Limb (tissue), 2 donors: ENCODE measurements around the gene PIP5K1C.
"Not testable (repeated sequence)": the region's sequence is repeated elsewhere in the genome, so short reads cannot be mapped to it uniquely, and the experiment has no call there.

Experiments
- DNase-seq, 2 donors: peaks; one replicate each; pipeline ENCODE4 v3.0.0-alpha.2; 2016; ENCODE audit errors: extremely low spot score in 2 of 2

The PIP5K1C gene

GRCh38 chr19:3628766-3629165, 71.5 kb downstream of the PIP5K1C start:
- DNase-seq = not testable (repeated sequence)

DNA sequence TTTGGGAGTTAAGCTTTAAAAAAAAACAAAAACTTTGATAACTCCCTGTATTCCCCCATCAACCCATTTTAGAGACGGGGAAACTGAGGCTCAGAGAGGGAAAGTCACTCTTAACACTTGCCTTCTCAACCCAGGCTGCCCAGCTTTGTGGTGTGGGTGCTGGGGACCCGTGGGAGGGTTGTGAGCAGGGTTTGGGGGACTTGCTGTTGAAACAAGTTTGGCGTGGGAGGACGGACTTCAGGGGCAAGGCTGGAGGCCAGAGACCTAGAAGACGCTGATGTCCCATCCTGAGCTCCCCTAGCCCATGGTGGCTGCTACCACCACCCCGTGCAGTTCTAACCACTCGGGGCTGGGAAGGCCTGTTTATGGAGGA, 72.9 kb downstream of the PIP5K1C start:
- DNase-seq = no peak

DNA sequence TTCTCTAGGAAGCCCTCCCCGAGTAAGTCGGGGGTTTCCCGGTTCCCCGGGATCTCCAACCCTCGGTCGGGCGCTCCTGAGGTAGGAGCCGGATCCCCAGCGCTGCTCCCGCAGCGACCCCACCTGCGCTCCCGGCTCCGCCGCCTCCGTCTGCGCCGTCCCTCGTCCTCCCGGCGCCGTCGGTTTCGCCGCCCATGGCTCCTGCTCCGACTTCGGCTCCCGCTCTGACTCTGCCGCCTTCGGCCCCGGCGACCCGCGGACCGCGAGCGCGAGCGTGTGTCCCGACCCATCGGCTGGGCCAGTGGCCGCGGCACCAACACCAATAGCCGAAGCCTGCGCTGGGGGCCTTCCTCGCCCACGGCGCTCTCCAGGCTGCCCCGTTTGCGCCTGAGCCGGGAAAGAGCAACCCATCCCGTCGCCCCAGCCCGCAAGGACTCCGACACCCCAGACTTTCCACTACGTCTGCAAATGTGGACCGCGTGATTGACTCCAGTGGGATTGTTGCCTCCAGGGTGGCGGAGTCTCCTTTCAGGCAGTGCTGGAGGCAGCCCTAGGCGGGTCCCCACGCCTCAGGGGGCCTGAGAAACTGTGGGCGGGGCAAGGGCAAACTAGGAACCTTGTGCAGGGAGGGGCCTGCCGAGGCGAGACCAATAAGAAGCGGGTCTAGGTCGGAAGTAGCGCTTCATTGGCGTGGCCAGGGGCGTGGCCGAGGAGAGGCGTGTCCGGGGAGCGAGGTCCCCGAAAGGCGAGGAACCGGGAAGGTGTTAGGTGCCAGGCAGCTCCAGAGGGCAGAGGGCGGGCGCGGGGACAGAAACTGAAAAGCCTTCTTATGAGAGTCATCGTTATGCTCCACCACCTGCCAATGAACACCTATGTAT, 73.6 kb downstream of the PIP5K1C start, which contains the start of gene CACTIN:
TSS of gene CACTIN (minus strand) at position 318 of the 878 bp plus-strand sequence. CDS start at position 290, 28 bp downstream.
- DNase-seq = peak; percentile 97 to 98

DNA sequence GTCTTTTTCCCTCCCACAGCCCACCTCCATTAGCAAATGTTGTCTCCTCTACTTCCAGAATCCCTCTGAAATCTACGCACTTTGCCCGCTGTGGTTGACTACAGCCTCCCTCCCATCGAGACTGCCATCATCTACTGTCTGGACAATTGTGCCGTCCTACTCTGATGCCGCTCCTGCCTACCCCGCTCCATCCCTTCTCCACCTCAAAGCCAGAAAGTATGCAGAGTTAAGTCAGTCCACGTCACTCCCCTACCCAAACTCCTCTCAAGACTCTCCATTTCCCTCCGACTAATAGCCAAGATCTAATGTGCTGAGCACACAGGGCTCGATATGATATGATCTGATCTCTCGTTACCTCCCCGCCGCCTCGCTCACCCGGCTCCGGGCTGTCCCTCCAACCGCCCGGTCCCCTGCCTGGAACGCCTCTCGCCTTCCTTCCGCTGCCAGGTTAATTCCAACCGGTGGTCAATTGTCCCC, 74.2 kb downstream of the PIP5K1C start:
- DNase-seq = no peak

GRCh38 chr19:3623716-3624115, 76.6 kb downstream of the PIP5K1C start:
- DNase-seq = no peak

DNA sequence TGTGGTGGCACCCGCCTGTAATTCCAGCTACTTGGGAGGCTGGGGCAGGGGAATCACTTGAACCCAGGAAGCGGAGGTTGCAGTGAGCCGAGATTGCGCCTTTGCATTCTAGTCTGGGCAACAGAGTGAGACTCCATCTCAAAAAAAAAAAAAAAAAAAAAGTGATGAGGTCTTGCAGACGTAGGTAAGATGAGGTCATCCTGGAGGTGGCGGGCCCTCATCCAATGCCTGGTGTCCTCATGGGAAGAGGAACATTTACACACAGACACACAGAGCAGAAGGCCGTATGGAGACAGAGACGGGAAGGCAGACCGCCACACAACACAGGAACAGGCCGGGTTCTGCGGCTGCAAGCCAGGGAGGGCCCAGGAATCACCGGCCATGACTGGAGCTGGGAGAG, 78.0 kb downstream of the PIP5K1C start:
- no peak for DNase-seq

DNA sequence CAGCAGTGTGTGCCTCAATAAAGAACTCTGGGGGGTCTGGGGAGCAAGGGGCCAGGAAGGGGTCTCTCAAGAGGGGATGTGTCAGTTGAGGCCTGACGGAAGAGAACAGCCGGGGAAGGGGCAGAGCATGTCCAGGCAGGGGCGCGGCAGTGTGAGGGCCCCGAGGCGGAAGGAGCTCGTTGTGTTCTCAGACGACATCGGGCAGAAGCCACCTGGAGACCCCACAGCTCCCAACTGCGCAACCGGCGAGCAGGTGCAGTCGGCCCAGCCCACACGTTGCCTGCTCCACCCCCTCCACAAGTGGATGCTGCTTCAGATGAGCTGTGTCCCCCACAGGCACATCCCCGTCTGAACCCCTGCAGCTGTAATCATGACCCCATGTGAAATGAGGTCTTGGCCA, 78.6 kb downstream of the PIP5K1C start:
- DNase-seq = no peak

GRCh38 chr19:3620817-3621547, 79.3 kb downstream of the PIP5K1C start:
- no peak for DNase-seq

- DNase-seq = no peak
These were observed 80.0 kb downstream of the PIP5K1C start for GRCh38 chr19:3620145-3620816.

DNA sequence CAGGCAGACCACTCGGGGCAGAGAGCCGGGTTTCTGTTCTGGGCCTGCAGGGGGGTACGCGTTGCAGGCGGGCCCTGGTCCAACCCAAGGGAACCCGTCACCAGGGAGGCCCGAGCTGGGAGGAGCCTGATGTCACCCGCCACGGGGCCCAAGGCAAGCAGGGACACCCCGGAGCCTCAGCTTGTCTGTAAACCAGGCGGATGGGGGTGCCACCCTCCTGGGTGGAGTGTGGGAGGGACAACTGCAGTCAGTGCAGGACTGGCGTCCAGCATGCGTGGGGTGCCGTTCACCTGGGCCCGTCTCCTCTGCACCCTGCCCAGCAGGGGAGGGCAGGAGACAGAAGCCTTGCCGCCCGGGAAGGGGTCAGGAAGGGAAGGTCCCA, 80.6 kb downstream of the PIP5K1C start:
- DNase-seq = no peak

- no peak for DNase-seq
These were observed 81.2 kb downstream of the PIP5K1C start for GRCh38 chr19:3618811-3619630.

GRCh38 chr19:3618144-3618810, 82.0 kb downstream of the PIP5K1C start:
- DNase-seq = peak in 1 of 2 donors; percentile 75

DNA sequence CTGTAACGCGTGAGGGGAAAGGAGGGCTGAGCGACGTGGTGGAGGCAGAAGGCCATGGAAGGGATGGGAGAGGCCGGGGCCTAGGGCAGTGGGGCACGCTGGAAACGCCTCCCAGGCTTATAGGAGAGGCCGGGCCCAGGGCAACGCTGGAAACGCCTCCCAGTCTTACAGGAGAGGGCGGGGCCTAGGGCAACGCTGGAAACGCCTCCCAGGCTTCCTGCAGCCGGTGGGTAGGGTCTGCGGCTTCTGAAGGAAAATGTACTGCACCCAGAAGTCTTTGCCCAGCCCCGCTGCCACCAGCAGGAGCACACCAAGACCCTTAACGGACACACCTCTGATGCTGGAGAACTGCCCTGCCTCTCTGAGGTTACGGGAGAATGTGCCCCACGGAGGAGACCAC, 82.8 kb downstream of the PIP5K1C start:
- no peak for DNase-seq

- DNase-seq = no peak
These were observed 84.6 kb downstream of the PIP5K1C start for GRCh38 chr19:3615524-3616135.

- no peak for DNase-seq
These were observed 85.3 kb downstream of the PIP5K1C start for GRCh38 chr19:3614858-3615505.

DNA sequence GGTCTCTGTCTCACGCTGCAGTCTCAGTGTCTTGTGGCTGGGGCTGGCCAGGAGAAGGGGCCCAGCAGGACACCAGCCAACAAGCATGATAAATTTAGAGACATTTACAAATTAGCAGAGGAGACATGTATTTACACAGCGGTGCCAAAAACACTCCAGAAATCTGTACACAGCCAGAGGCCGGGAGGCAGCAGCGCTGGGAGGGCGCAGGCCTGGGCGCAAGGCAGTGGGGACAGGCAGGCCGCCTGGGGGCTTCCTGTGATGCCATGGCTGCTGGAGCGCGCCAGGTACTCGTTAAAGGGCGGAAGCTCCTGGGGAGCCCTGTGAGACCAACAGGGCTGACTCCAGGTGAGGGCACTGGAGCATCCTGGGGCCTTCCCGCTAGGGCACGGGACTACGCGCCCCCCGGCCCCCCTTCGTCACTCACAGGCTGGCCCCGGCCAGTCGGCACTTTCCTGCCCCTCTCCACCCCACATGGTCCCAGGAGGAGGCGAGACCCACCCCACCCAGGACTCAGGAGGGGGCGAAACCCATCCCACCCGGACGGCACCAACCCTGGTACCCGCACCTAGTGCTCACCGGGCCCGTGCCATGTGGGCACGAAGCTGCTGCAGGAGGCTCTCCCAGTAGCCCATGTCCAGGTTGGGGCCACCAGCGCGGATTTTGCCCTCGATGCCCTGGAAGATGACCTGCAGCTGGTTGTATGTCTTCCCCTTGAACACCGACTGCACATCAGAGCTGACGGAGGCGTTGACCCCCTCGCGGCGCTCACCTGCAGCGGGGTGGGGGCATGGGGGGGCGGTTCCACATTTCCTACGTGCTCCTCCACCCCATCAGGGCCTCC, 86.2 kb downstream of the PIP5K1C start:
- DNase-seq = no peak

DNA sequence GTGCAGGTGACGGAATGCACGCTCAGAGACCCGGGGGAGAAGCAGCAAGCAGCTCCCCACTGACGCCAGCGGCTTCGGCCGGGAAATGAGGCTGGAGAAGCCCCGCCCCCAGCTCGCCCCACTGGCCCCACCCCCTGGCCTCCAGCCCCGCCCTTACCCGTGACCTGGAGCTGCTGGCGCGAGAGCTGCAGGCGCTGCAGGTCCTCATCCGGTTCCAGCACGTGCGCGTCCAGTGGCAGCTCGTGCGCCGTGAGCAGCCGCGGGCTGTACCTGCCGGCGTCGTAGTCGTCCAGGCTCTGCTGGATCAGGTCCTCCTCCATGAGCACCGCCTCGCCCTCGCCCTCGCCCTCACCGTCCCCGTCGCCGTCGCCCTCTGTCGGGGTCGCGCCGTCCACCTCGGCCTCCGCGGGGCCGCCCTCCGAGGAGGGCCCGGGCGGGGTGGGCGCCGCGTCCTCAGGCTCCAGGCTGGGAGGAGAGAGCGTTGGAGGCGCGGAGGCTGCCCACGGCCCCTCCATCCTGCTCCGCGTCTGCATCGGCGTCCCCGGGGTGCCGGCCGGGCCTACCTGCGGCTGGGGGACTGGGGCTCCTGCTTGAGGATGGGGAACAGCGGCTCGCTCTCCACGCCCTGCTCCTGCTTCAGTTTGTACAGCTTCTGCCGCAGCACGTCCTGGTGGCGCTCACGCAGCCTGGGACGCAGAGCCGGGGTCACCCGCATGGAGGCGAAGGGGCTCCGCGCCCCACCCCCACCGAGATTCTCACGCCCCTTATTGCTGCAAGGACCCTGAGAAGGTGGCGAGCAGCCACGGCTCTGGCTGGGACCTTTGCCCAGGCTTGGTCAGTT, 87.1 kb downstream of the PIP5K1C start:
- no peak for DNase-seq

GRCh38 chr19:3612330-3612729, 87.9 kb downstream of the PIP5K1C start:
- DNase-seq = no peak
